ENCODE results near the gene PPARG.

- TF ChIP-seq POLR2A (IDR thresholded peaks at IDR 0.05; ENCODE audit: extremely low read depth, insufficient read length) = no peak
- no peak for TF ChIP-seq CTCF (IDR thresholded peaks at IDR 0.05; ENCODE audit: low read depth, low read length)
Measured at GRCh38 chr3:12471241-12471640, 182.4 kb downstream of the PPARG start.
